ENCODE measurements around the gene FOXF2.

- TF ChIP-seq CTCF (IDR thresholded peaks at IDR 0.05) = no peak
- no peak for TF ChIP-seq POLR2A (IDR thresholded peaks at IDR 0.05)
Measured at GRCh38 chr6:1399085-1399780, 9.9 kb downstream of the FOXF2 start.
